ENCODE results near the gene ZXDC. TPM values are rescaled to one million over a fixed set of nuclear protein-coding genes. Genes with fewer than 3 reads are reported as not detected.

The ZXDC gene
- total RNA-seq, 4 donors from 2014 or later: 25.9 to 47.6 (median 35.3) TPM

DNA sequence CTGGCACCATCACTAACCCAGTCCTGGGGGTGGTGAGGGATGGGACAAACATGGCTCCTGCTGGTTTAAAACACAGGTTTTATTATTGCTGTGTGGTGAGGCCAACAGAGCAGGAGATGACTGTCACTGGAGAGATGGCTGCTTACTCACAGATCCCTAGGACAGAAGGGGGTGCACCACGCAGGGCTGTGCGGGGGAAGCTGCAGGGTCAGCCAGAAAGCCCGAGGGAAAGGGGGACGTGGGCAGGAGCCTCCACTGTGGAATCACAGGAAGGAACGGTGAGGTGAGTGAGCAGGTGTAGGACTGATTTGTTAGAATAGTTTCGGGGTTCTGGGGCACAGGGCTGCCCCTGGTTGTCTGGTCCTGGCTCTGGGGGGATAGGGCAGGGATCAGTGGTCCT, 73.5 kb downstream of the ZXDC start:
- no peak for ATAC-seq
- H3K27ac ChIP-seq: no peak overlapping the region
- H3K36me3 ChIP-seq: no peaks in the 10 kb centered on the region
- H3K4me3 ChIP-seq: no peak overlapping the region
- no peak for TF ChIP-seq POLR2AphosphoS5 (IDR thresholded peaks at IDR 0.05)
- no peak for TF ChIP-seq POLR2A (IDR thresholded peaks at IDR 0.05)
- TF ChIP-seq CTCF (IDR thresholded peaks at IDR 0.05): no peak
- TF ChIP-seq EP300 (IDR thresholded peaks at IDR 0.05): no peak
- no peaks in the 10 kb centered on the region for H3K4me1 ChIP-seq
- H3K9me3 ChIP-seq: peaks cover 0 to 2% (median 0%) of the 10 kb centered on the region in 3 donors
- H3K27me3 ChIP-seq: peaks cover 21% of the 10 kb centered on the region
- 62 to 77% methylated on average over 2 to 6 of the region's 6 CpGs for WGBS, 2 donors (ENCODE audit: low coverage in 1 of 2)

- no peaks in the 10 kb centered on the region for H3K4me1 ChIP-seq
- no peak overlapping the region for H3K27ac ChIP-seq
- WGBS, 2 donors (ENCODE audit: low coverage in 1 of 2): 0 to 68% methylated on average over 1 to 4 of the region's 8 CpGs
- ATAC-seq: no peak
- H3K27me3 ChIP-seq: peaks cover 20% of the 10 kb centered on the region
- H3K4me3 ChIP-seq: no peak overlapping the region
- no peak for TF ChIP-seq EP300 (IDR thresholded peaks at IDR 0.05)
- TF ChIP-seq POLR2AphosphoS5 (IDR thresholded peaks at IDR 0.05): no peak
- no peak for TF ChIP-seq POLR2A (IDR thresholded peaks at IDR 0.05)
- TF ChIP-seq CTCF (IDR thresholded peaks at IDR 0.05): no peak
- no peaks in the 10 kb centered on the region for H3K9me3 ChIP-seq
- H3K36me3 ChIP-seq: no peaks in the 10 kb centered on the region
These were observed 74.0 kb downstream of the ZXDC start for GRCh38 chr3:126401611-126402160.

DNA sequence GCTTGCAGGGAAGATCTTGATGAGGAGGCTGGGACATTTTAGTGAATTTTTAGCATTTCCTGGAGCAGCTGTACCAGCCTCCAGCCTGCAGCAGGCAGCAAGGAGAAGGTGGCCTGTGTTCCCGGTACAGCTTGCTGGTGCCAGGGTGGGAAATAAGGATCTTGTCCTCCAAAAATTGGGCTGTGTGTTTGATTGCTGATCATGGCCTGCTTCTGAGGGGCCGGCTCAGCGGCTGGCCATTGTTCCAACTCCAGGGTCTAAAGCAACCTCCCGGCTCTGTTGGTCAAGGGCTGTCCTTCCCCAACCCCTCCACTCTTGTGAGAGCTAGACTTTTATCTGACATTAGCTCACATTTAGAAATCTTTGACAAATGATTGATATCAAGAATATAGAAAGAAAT, 75.9 kb downstream of the ZXDC start:
- Histone ChIP-seq H3K27ac (no peak overlapping the region), H3K36me3 (no peaks in the 10 kb centered on the region), H3K27me3 (peaks cover 5% of the 10 kb centered on the region), H3K4me1 (peaks cover 0 to 6% (median 3%) of the 10 kb centered on the region in 3 donors), H3K9me3 (no peaks in the 10 kb centered on the region), H3K4me3 (no peak overlapping the region)
- no peak for TF ChIP-seq CTCF (IDR thresholded peaks at IDR 0.05)
- ATAC-seq: no peak
- 92% methylated on average over 4 of the region's 4 CpGs; no CpG with 5 or more reads in 1 of the 2 donors for WGBS, 2 donors (ENCODE audit: low coverage in 1 of 2)

GRCh38 chr3:126399351-126399735, 76.3 kb downstream of the ZXDC start:
- no peaks in the 10 kb centered on the region for H3K36me3 ChIP-seq
- TF ChIP-seq POLR2AphosphoS5 (IDR thresholded peaks at IDR 0.05): no peak
- no peak for TF ChIP-seq CTCF (IDR thresholded peaks at IDR 0.05)
- TF ChIP-seq POLR2A (IDR thresholded peaks at IDR 0.05): no peak
- TF ChIP-seq EP300 (IDR thresholded peaks at IDR 0.05): no peak
- no peaks in the 10 kb centered on the region for H3K9me3 ChIP-seq
- H3K27ac ChIP-seq: no peak overlapping the region
- peaks cover 0 to 10% (median 7%) of the 10 kb centered on the region in 3 donors for H3K4me1 ChIP-seq
- no peak overlapping the region for H3K4me3 ChIP-seq
- H3K27me3 ChIP-seq: peaks cover 6% of the 10 kb centered on the region
- WGBS, 2 donors (ENCODE audit: low coverage in 1 of 2): 75% methylated on average over 1 of the region's 1 CpG; no CpG with 5 or more reads in 1 of the 2 donors
- no peak for ATAC-seq

Measured in gastroesophageal sphincter (tissue), 4 donors.